MM.1S (cell line): ENCODE results near the gene AP1G1.
"Not testable (repeated sequence)": the region's sequence is repeated elsewhere in the genome, so short reads cannot be mapped to it uniquely, and the experiment has no call there.

Experiments
- CTCF ChIP-seq: fragments of 300-600 bp; sonication (generic); IDR thresholded peaks from 2 replicates; pipeline ENCODE4 v1.5.1; 2016; ENCODE audit warnings: antibody characterized with exemption, low read length, mixed read lengths
- EZH2 ChIP-seq: fragments of 300-600 bp; sonication (generic); optimal IDR thresholded peaks from 2 replicates; pipeline ENCODE3; 2017; ENCODE audit warnings: low read depth, mild to moderate bottlenecking, antibody characterized with exemption, low read length, mixed read lengths
- EZH2phosphoT487 ChIP-seq: fragments of 300-600 bp; sonication (generic); IDR thresholded peaks from 2 replicates; pipeline ENCODE4 v1.6.1; 2018; ENCODE audit warnings: antibody characterized with exemption, low read length

DNA sequence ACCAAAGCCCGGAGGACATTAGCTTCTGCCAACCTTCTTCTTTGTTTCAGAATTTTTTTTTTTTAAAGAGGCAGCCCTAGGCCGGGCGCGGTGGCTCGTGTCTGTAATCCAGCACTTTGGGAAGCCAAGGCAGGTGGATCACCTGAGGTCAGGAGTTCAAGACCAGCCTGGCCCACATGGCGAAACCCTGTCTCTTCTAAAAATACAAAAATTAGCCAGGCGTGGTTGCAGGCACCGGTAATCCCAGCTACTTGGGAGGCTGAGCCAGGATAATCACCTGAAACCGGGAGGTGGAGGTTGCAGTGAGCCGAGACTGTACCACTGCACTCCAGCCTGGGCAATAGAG, 8.5 kb upstream of the AP1G1 start:
- TF ChIP-seq CTCF, EZH2, EZH2phosphoT487: not testable (repeated sequence)
